Measurements from ENCODE around the gene DIAPH2. TPM values are rescaled to one million over a fixed set of nuclear protein-coding genes. Genes with fewer than 3 reads are reported as not detected.

DIAPH2 gene
- total and polyA plus RNA-seq, 2 experiments from 2014 or later: 16.2 to 56.6 TPM

- Histone ChIP-seq H4K20me1 (replicated peaks; ENCODE audit: insufficient read depth) (no peaks in the 10 kb centered on the region), H3K79me2 (replicated peaks; ENCODE audit: insufficient read depth) (0 out of 2 replicates have a peak, but pooled peaks cover 4% of the 10 kb centered on the region), H3K4me1 (ENCODE audit: insufficient read depth) (peaks cover 31% of the 10 kb centered on the region), H3K9me2 (ENCODE audit: insufficient read depth) (no peaks in the 10 kb centered on the region), H3K27ac (ENCODE audit: low read depth) (no peak overlapping the region), H3F3A (replicated peaks; ENCODE audit: low read depth) (no peaks in the 10 kb centered on the region), H3K36me3 (ENCODE audit: insufficient read depth) (peaks cover 4% of the 10 kb centered on the region; the same call in 1 of the 2 replicates), H3K27me3 (ENCODE audit: insufficient read depth) (no peaks in the 10 kb centered on the region), H3K4me3 (no peak overlapping the region), H2AFZ (no peak overlapping the region), H3K4me2 (no peak overlapping the region)
- Mint-ChIP-seq H3K36me3 (ENCODE audit: low read depth) (peaks cover 11% of the 10 kb centered on the region), H3K27me3 (ENCODE audit: insufficient read depth, low read depth, poor library complexity) (no peaks in the 10 kb centered on the region), H3K4me1 (peaks cover 14% of the 10 kb centered on the region; the same call in 2 of the 3 replicates), H3K27ac (peak overlapping the region; percentile 67; the same call in 1 of the 2 replicates), H3K4me3 (no peak overlapping the region), H3K9me3 (no peaks in the 10 kb centered on the region)
- TF ChIP-seq ZNF114 (CRISPR knock-in tag; IDR thresholded peaks at IDR 0.05) (no peak), JUNB (IDR thresholded peaks at IDR 0.05; ENCODE audit: unreplicated experiment) (no peak), STAT1 (IDR thresholded peaks at IDR 0.05; ENCODE audit: unreplicated experiment) (no peak), EZH2phosphoT487 (IDR thresholded peaks at IDR 0.05; ENCODE audit: unreplicated experiment) (no peak), ZNF331 (CRISPR knock-in tag; IDR thresholded peaks at IDR 0.05; ENCODE audit: low read depth) (no peak), NANOG (IDR thresholded peaks at IDR 0.05; ENCODE audit: borderline replicate concordance) (no peak), CTCF (conservative IDR thresholded peaks at IDR 0.05; ENCODE audit: low read depth in 2 of 2) (no peak), CREB1 (CRISPR knock-in tag; IDR thresholded peaks at IDR 0.05; ENCODE audit: low read depth) (no peak)
- TF ChIP-seq, protein P1, sequence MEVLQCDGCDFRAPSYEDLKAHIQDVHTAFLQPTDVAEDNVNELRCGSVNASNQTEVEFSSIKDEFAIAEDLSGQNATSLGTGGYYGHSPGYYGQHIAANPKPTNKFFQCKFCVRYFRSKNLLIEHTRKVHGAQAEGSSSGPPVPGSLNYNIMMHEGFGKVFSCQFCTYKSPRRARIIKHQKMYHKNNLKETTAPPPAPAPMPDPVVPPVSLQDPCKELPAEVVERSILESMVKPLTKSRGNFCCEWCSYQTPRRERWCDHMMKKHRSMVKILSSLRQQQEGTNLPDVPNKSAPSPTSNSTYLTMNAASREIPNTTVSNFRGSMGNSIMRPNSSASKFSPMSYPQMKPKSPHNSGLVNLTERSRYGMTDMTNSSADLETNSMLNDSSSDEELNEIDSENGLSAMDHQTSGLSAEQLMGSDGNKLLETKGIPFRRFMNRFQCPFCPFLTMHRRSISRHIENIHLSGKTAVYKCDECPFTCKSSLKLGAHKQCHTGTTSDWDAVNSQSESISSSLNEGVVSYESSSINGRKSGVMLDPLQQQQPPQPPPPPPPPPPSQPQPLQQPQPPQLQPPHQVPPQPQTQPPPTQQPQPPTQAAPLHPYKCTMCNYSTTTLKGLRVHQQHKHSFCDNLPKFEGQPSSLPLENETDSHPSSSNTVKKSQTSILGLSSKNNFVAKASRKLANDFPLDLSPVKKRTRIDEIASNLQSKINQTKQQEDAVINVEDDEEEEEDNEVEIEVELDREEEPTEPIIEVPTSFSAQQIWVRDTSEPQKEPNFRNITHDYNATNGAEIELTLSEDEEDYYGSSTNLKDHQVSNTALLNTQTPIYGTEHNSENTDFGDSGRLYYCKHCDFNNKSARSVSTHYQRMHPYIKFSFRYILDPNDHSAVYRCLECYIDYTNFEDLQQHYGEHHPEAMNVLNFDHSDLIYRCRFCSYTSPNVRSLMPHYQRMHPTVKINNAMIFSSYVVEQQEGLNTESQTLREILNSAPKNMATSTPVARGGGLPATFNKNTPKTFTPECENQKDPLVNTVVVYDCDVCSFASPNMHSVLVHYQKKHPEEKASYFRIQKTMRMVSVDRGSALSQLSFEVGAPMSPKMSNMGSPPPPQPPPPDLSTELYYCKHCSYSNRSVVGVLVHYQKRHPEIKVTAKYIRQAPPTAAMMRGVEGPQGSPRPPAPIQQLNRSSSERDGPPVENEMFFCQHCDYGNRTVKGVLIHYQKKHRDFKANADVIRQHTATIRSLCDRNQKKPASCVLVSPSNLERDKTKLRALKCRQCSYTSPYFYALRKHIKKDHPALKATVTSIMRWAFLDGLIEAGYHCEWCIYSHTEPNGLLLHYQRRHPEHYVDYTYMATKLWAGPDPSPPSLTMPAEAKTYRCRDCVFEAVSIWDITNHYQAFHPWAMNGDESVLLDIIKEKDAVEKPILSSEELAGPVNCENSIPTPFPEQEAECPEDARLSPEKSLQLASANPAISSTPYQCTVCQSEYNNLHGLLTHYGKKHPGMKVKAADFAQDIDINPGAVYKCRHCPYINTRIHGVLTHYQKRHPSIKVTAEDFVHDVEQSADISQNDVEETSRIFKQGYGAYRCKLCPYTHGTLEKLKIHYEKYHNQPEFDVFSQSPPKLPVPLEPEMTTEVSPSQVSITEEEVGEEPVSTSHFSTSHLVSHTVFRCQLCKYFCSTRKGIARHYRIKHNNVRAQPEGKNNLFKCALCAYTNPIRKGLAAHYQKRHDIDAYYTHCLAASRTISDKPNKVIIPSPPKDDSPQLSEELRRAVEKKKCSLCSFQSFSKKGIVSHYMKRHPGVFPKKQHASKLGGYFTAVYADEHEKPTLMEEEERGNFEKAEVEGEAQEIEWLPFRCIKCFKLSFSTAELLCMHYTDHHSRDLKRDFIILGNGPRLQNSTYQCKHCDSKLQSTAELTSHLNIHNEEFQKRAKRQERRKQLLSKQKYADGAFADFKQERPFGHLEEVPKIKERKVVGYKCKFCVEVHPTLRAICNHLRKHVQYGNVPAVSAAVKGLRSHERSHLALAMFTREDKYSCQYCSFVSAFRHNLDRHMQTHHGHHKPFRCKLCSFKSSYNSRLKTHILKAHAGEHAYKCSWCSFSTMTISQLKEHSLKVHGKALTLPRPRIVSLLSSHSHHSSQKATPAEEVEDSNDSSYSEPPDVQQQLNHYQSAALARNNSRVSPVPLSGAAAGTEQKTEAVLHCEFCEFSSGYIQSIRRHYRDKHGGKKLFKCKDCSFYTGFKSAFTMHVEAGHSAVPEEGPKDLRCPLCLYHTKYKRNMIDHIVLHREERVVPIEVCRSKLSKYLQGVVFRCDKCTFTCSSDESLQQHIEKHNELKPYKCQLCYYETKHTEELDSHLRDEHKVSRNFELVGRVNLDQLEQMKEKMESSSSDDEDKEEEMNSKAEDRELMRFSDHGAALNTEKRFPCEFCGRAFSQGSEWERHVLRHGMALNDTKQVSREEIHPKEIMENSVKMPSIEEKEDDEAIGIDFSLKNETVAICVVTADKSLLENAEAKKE (CRISPR knock-in tag; IDR thresholded peaks at IDR 0.05): no peak
- TF ChIP-seq, protein P2, sequence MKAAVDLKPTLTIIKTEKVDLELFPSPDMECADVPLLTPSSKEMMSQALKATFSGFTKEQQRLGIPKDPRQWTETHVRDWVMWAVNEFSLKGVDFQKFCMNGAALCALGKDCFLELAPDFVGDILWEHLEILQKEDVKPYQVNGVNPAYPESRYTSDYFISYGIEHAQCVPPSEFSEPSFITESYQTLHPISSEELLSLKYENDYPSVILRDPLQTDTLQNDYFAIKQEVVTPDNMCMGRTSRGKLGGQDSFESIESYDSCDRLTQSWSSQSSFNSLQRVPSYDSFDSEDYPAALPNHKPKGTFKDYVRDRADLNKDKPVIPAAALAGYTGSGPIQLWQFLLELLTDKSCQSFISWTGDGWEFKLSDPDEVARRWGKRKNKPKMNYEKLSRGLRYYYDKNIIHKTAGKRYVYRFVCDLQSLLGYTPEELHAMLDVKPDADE (IDR thresholded peaks at IDR 0.05): no peak
- TF ChIP-seq, protein P3, sequence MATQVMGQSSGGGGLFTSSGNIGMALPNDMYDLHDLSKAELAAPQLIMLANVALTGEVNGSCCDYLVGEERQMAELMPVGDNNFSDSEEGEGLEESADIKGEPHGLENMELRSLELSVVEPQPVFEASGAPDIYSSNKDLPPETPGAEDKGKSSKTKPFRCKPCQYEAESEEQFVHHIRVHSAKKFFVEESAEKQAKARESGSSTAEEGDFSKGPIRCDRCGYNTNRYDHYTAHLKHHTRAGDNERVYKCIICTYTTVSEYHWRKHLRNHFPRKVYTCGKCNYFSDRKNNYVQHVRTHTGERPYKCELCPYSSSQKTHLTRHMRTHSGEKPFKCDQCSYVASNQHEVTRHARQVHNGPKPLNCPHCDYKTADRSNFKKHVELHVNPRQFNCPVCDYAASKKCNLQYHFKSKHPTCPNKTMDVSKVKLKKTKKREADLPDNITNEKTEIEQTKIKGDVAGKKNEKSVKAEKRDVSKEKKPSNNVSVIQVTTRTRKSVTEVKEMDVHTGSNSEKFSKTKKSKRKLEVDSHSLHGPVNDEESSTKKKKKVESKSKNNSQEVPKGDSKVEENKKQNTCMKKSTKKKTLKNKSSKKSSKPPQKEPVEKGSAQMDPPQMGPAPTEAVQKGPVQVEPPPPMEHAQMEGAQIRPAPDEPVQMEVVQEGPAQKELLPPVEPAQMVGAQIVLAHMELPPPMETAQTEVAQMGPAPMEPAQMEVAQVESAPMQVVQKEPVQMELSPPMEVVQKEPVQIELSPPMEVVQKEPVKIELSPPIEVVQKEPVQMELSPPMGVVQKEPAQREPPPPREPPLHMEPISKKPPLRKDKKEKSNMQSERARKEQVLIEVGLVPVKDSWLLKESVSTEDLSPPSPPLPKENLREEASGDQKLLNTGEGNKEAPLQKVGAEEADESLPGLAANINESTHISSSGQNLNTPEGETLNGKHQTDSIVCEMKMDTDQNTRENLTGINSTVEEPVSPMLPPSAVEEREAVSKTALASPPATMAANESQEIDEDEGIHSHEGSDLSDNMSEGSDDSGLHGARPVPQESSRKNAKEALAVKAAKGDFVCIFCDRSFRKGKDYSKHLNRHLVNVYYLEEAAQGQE (IDR thresholded peaks at IDR 0.05; ENCODE audit: unreplicated experiment): no peak
- ATAC-seq (no peak), DNase-seq (ENCODE audit: low spot score) (no peak)
These were observed 695.6 kb downstream of the DIAPH2 start for GRCh38 chrX:97380200-97380599.

Data from GM23338 (cell line).